GM21717 (cell line): Measurements from ENCODE around the gene TEX10.
"Not testable (repeated sequence)": the region's sequence is repeated elsewhere in the genome, so short reads cannot be mapped to it uniquely, and the experiment has no call there.

Experiments used
- ATAC-seq: cut with Tn5 transposase; IDR thresholded peaks from one replicate; pipeline ENCODE4 v1.9.1; 2021; ENCODE audit warnings: mild to moderate bottlenecking, moderate library complexity; ENCODE audit not compliant: unreplicated experiment

Gene TEX10

DNA sequence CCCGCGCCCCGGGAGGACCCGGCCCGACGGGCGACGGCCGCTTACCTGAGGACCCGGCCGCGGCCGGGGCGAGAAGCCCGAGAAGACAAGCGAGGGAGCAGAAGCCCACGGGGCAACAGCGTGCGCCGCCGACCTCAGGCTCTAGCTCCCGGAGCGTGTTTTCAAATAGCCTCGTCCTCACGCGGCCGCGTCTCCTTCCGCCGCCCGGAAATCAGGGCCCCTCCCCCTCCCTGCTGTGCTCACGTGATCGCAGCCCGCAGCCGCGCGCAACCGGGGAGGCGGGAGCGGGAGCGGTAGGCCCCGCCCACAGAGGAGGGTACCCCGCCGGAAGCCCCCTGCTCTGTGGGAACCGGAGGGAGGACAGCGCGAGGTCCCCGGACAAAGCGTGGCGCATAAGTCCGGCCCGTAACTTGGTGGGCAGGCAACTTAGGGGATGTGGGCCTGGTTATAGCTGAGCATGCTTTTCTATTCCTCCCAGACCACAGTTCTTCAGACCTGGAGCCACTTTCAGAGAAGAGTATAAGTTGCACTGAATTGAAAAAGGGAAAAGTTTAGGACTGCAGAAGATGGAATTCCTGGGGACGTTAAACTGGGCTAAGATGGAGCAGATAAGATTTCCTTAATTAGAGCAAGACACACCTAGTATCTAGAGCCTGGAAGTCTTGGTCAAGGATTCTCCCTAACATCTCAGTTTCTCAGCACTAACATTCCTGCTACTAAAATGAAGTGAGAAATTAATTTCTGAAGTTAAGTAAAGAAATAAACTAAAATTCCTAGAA, at the start of gene TEX10:
Gene TEX10, minus strand, starts transcription at position 216 of the 779 bp plus-strand sequence. CDS start 3,579 bp downstream, outside the sequence.
- peak; percentile 86 for ATAC-seq

GRCh38 chr9:100401042-100401441, 48.3 kb upstream of the TEX10 start:
- no peak for ATAC-seq

DNA sequence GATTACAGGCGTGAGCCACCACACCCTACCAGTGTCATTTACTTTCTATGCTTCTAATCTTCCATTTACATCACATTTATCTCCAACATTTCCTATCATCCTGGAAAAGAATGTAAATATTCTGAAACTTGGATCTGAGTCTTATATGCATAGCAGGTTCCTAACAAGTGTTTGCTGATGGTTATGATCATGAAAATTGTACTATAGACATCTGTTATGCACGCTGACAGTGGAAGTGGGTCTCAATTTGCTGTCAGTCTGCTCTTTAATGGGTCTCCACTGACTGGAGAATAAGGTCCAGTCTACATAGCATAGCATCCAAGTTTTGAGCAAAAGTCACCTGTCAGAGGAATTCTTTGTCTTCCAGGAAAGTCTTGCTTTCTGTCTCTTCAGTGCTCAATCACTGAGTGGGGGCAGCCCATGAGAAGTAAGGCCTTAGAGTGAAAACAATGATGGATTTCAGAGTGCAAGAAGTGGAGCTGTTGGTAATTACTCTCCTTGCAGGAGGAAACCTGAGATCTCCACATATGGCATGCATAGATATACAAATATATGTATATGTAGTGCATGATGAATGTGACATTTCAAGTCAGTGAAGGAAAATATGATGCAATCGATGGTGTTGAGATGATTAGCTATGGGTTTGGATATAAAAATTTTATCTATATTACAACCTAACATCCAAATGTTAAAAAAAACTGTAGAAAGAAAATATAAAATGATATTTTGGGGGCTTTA, 45.0 kb upstream of the TEX10 start:
- no peak for ATAC-seq

DNA sequence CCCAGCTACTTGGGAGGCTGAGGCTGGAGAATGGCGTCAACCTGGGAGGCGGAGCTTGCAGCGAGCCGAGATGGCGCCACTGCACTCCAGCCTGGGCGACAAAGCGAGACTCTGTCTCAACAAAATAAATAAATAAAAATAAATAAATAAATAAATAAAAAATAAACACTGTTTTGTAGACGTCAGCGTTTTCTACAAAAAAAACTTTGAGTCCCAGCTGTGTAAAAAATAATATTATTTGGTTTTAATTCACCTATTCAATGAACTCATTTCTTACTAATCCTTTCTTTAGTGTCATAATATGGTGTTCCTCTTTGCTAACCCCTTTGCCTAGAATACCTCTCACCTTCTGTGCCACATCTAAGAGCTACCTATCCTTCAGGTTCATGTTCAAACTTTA, 44.0 kb upstream of the TEX10 start:
- ATAC-seq: no peak

GRCh38 chr9:100394816-100395215, 42.1 kb upstream of the TEX10 start:
- ATAC-seq: no peak

DNA sequence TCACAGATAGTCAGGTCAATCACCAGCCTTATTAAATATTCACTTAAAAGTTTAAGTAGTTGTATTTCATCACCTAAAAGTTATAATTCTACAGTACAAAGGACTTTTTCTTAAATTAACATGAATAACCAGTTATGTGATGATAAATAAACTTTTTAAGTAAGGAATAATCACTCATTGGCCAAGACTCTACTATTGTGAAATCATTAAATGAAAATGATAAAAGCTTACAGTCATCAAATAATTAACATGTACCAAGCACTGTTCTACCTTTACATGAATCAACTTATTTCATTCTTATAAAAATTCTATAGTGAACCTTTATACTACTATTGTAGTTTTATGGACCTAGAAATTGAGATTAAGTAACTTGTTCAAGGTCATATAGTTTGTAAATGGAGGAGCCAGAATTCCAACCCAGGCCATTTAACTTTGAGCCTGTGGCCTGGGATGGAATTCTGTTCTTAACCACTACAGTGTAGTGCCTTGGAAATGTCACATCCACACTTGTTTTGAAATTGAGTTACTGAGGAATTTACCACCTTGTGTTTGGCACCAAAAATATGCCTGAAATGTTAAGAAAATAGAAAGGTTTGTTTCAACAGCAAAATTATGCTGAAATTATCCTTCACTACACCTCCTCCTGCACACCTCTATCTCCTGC, 41.4 kb upstream of the TEX10 start:
- ATAC-seq: no peak

DNA sequence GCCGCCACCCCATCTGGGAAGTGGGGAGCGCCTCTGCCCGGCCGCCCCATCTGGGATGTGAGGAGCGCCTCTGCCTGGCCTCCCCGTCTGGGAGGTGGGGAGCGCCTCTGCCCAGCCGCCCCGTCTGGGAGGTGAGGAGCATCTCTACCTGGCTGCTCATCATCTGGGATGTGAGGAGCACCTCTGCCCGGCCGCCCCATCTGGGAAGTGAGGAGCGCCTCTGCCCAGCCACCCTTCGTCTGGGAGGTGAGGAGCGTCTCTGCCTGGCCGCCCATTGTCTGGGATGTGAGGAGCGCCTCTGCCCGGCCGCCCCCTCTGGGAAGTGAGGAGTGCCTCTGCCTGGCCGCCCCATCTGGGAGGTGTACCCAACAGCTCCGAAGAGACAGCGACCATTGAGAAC, 40.2 kb upstream of the TEX10 start:
- ATAC-seq: not testable (repeated sequence)

- ATAC-seq: no peak
Measured at GRCh38 chr9:100379862-100380261, 27.1 kb upstream of the TEX10 start.

- ATAC-seq: no peak
Measured at GRCh38 chr9:100377015-100377414, 24.3 kb upstream of the TEX10 start.

GRCh38 chr9:100375658-100376057, 22.9 kb upstream of the TEX10 start:
- ATAC-seq: no peak

DNA sequence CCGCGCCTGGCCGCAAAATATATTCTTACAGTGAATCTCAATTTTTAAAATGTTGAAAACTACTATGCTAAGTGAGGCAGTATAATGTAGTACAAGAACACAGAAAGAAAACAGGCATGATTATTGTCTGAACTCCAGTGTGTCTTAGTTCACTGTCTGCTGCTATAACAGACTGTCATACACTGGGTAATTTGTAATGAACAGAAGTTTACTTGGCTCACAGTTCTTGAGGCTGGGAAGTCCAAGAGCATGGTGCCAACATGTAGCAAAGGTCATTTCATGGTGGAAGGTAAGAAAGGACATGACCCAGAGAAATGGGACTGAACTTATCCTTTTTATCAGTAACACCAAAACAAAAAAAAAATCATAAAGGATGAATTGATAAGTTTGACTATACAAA, 19.9 kb upstream of the TEX10 start:
- ATAC-seq: no peak

- ATAC-seq: no peak
Measured at GRCh38 chr9:100370064-100370723, 17.5 kb upstream of the TEX10 start.

- no peak for ATAC-seq
Measured at GRCh38 chr9:100368672-100369071, 15.9 kb upstream of the TEX10 start.

GRCh38 chr9:100366121-100366520, 13.4 kb upstream of the TEX10 start:
- no peak for ATAC-seq

GRCh38 chr9:100364013-100364412, 11.3 kb upstream of the TEX10 start:
- no peak for ATAC-seq

DNA sequence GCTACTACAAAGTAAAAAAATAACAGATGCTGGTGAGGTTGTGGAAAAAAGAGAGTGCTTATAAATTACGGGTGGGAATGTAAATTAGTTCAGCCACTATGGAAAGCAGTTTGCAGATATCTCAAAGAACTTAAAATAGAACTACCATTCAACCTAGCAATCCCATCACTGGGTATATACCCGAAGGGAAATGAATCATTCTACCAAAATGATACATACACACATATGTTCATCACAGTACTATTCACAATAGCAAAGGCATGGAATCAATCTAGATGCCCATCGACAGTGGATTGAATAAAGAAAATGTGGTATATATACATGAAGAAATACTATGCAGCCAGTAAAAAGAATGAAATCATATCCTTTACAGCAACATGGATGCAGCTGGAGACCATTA, 6.3 kb upstream of the TEX10 start:
- no peak for ATAC-seq

GRCh38 chr9:100357501-100357900, 4.8 kb upstream of the TEX10 start:
- ATAC-seq: no peak

DNA sequence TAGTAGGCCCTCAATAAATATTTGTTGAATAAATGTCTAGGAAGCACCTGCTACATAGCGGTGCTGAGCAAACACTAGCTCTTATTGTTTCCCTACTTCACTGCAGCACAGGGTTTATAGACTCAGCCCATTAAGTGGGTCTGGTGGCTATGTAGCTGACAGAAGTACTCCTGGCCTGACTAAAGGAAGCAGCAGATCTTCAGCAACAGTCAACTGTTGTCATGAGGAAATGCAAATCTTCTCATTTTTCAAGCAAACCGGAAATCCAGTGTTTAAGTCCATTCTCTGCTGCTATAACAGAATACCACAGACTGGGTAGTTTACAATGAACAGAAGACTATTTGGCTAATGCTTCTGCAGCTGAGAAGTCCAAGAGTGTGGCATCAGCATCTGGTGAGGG, 2.8 kb upstream of the TEX10 start:
- no peak for ATAC-seq

DNA sequence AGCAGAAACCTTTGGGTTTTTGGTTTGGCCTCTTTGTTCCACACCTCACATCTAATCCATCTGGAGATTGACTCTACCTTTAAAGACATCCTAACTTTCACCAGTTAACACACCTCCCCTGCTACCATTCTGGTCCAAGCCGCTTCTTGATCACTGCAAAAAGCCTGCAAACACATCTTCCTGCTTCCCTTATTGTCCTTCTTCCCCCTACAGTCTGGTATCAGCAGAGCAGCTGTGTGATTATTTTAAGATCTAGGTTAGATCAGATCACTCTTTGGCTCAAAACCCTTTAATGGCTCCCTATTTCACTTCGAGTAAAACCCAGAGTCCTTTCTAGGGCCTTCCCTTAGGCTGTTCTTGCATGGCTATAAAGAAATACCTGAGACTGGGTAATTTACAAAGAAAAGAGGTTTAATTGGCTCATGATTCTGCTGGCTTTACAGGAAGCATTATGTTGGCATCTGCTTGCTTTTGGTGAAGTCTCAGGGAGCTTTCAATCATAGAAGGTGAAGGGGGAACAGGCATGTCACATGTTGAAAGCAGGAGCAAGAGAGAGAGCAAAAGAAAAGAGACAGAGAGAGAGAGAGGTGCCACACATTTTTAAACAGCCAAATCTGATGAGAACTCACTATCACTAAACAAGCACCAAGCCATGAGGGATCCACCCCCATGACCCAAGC, 1.5 kb upstream of the TEX10 start:
- ATAC-seq: no peak

DNA sequence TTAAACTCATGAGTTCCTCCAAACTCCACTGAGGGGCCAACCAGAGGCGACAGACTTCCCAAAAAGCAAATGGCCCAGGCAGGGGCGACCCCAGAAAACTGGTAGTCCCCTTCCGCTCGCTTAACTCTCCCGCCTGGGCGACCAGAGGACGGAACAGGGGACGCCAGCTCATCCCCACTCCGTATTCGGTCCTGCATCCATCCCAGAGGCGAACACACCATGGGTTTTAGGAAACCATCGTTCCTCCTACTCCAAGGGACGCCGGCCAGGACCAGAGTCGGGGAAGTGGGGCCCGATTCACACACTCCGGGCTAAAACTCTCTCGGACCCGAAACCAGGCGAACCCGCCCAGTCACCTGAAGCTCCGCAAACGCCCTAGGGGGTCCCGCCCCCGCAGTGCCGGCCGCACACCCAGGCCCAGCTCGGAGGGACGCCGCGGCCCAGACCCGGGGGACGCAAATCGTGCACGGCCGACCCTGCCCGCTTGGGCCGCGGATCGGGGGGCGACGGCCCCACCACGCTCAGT, 478 bp downstream of the TEX10 start:
- peak; percentile 42 for ATAC-seq
